ENCODE data around the gene AMBN.

Gene AMBN

GRCh38 chr4:70623323-70623722, 31.3 kb downstream of the AMBN start:
- TF ChIP-seq REST (IDR thresholded peaks at IDR 0.05; ENCODE audit: low read depth) (no peak), EP300 (IDR thresholded peaks at IDR 0.05; ENCODE audit: borderline replicate concordance) (no peak), TEAD4 (IDR thresholded peaks at IDR 0.05) (no peak), NFIC (IDR thresholded peaks at IDR 0.05) (no peak), CREB1 (IDR thresholded peaks at IDR 0.05; ENCODE audit: low read depth) (no peak), TCF12 (IDR thresholded peaks at IDR 0.05; ENCODE audit: low read depth) (no peak), EGR1 (IDR thresholded peaks at IDR 0.05) (no peak), CEBPB (IDR thresholded peaks at IDR 0.05) (no peak), YY1 (IDR thresholded peaks at IDR 0.05; ENCODE audit: low read depth) (no peak), FOXM1 (IDR thresholded peaks at IDR 0.05; ENCODE audit: borderline replicate concordance, low read depth) (no peak), TAF1 (IDR thresholded peaks at IDR 0.05; ENCODE audit: low read depth) (no peak), ZBTB7A (IDR thresholded peaks at IDR 0.05; ENCODE audit: low read depth) (no peak), MAX (IDR thresholded peaks at IDR 0.05) (no peak)
- TF ChIP-seq, protein P1, sequence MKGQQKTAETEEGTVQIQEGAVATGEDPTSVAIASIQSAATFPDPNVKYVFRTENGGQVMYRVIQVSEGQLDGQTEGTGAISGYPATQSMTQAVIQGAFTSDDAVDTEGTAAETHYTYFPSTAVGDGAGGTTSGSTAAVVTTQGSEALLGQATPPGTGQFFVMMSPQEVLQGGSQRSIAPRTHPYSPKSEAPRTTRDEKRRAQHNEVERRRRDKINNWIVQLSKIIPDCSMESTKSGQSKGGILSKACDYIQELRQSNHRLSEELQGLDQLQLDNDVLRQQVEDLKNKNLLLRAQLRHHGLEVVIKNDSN (IDR thresholded peaks at IDR 0.05): no peak

- TF ChIP-seq RAD21 (IDR thresholded peaks at IDR 0.05; ENCODE audit: low read depth): no peak
- TF ChIP-seq FOXM1 (IDR thresholded peaks at IDR 0.05; ENCODE audit: borderline replicate concordance, low read depth): no peak
- no peak for TF ChIP-seq ZBTB7A (IDR thresholded peaks at IDR 0.05; ENCODE audit: low read depth)
- no peak for TF ChIP-seq EGR1 (IDR thresholded peaks at IDR 0.05)
- no peak for TF ChIP-seq CEBPB (IDR thresholded peaks at IDR 0.05)
- TF ChIP-seq REST (IDR thresholded peaks at IDR 0.05; ENCODE audit: low read depth): no peak
- no peak for TF ChIP-seq YY1 (IDR thresholded peaks at IDR 0.05; ENCODE audit: low read depth)
Measured at GRCh38 chr4:70624226-70624793, 32.3 kb downstream of the AMBN start.

- TF ChIP-seq TAF1 (IDR thresholded peaks at IDR 0.05; ENCODE audit: low read depth): no peak
- TF ChIP-seq REST (IDR thresholded peaks at IDR 0.05; ENCODE audit: low read depth): no peak
- no peak for TF ChIP-seq TCF12 (IDR thresholded peaks at IDR 0.05; ENCODE audit: low read depth)
- no peak for TF ChIP-seq CREB1 (IDR thresholded peaks at IDR 0.05; ENCODE audit: low read depth)
- no peak for TF ChIP-seq EP300 (IDR thresholded peaks at IDR 0.05; ENCODE audit: borderline replicate concordance)
- TF ChIP-seq, protein P1 (IDR thresholded peaks at IDR 0.05): no peak
Measured at GRCh38 chr4:70627620-70628019, 35.6 kb downstream of the AMBN start.

- TF ChIP-seq NFIC (IDR thresholded peaks at IDR 0.05) (no peak), ZBTB7A (IDR thresholded peaks at IDR 0.05; ENCODE audit: low read depth) (no peak), TAF1 (IDR thresholded peaks at IDR 0.05; ENCODE audit: low read depth) (no peak), RAD21 (IDR thresholded peaks at IDR 0.05; ENCODE audit: low read depth) (no peak), FOXM1 (IDR thresholded peaks at IDR 0.05; ENCODE audit: borderline replicate concordance, low read depth) (no peak), EP300 (IDR thresholded peaks at IDR 0.05; ENCODE audit: borderline replicate concordance) (no peak)
Measured at GRCh38 chr4:70628444-70628843, 36.4 kb downstream of the AMBN start, which contains the start of gene ENAM. Gene ENAM (plus strand): TSS chr4:70628744. CDS start chr4:70629501, 757 bp downstream.

- TF ChIP-seq REST (IDR thresholded peaks at IDR 0.05; ENCODE audit: low read depth) (no peak), CEBPB (IDR thresholded peaks at IDR 0.05) (no peak), EP300 (IDR thresholded peaks at IDR 0.05; ENCODE audit: borderline replicate concordance) (no peak), YY1 (IDR thresholded peaks at IDR 0.05; ENCODE audit: low read depth) (no peak), CREB1 (IDR thresholded peaks at IDR 0.05; ENCODE audit: low read depth) (no peak), TEAD4 (IDR thresholded peaks at IDR 0.05) (no peak), RAD21 (IDR thresholded peaks at IDR 0.05; ENCODE audit: low read depth) (no peak), MAX (IDR thresholded peaks at IDR 0.05) (no peak), EGR1 (IDR thresholded peaks at IDR 0.05) (no peak), FOXM1 (IDR thresholded peaks at IDR 0.05; ENCODE audit: borderline replicate concordance, low read depth) (no peak), TCF12 (IDR thresholded peaks at IDR 0.05; ENCODE audit: low read depth) (no peak)
Measured at GRCh38 chr4:70629469-70630090, 37.5 kb downstream of the AMBN start.

Data from Ishikawa (cell line).